Left cardiac atrium (tissue), 4 donors: ENCODE measurements around the gene PGP. TPM values are rescaled to one million over a fixed set of nuclear protein-coding genes. Genes with fewer than 3 reads are reported as not detected.

ENCODE experiments used
- ATAC-seq, 2 donors: fragments of 200-7000 bp; cut with Tn5 transposase; one replicate each; pipeline ENCODE4 v1.9.1; 2020; ENCODE audit warnings: mild to moderate bottlenecking in 2 of 2, moderate library complexity in 2 of 2
- DNase-seq: peaks from one replicate; pipeline ENCODE4 v3.0.0-alpha.2; 2020
- intact Hi-C, 2 donors: fragments of 100-400 bp; cut with DNase I; formaldehyde crosslinking; loops; one replicate each; pipeline versions ENCODE4 v1.14.1 to v1.15.1; 2022 to 2023
- total RNA-seq, 2 donors: library from RNA; stranded (reverse); fragmentation: NEBNext Ultra II Directional; extraction: Animal tissue kit (Norgen Biotek cat#: 25700); gene quantifications; one replicate each; pipeline ENCODE4 v1.2.1, GENCODE V29; 2021
- donor health status: DM: no; HTN: yes; CAD: no.
- donor health status: DM: no; HTN: yes; CAD: no; lungs with severe emphysema.
- donor health status: DM: yes; HTN: yes; CAD: no.
- donor health status: Dilated cardiomyopathy.

Gene PGP
- total RNA-seq, 2 donors from 2014 or later = 21.1 to 24.6 TPM

DNA sequence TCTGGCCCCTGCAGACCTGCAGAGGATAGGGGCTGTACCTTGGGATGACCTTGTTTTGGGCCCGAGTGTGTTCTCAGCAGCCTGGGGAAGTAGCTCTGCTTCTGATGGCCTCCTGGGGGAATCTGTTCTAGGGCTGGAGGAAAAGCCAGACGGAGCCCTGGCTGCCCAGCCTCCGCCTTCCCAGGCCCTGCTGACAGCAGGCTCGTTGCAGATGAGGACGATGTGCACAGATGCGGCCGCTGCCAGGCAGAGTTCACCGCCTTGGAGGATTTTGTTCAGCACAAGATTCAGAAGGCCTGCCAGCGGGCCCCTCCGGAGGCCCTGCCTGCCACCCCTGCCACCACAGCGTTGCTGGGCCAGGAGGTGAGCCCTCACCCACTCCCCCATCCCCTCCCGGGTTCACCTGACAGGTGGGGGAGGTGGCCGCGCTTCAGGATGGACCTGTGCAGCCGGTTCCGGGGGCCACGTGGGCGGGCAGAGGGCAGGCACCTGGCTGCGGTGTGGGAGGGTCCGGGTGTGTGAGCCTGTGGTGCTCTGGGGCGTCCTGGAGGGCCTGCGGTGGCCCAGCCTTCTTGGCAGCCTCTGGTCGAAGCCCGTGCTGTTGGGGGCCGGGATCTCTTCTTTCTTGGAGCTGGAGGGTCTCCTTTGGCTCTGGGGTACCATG lies 13.7 kb upstream of the PGP start:
- intact Hi-C loops = no loop called here
- DNase-seq (no peak), ATAC-seq (no peak)

DNA sequence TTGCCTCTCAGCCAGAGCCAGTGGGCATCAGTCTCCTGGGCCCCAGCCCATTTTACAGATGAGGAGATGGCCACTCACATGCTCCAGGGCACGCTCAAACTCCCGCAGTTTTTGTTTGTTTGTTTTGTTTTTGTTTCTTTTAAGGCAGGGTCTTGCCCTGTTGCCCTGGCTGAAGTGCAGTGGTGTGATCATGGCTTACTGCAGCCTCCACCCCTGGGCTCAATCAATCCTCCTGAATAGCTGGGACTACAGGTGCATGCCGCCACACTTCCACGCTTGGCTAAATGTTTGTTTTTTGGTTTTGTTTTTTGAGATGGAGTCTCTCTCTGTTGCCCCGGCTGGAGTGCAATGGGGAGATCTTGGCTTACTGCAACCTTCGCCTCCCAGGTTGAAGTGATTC lies 12.3 kb upstream of the PGP start:
- ATAC-seq = no peak
- intact Hi-C loops = no loop called here
- no peak for DNase-seq

DNA sequence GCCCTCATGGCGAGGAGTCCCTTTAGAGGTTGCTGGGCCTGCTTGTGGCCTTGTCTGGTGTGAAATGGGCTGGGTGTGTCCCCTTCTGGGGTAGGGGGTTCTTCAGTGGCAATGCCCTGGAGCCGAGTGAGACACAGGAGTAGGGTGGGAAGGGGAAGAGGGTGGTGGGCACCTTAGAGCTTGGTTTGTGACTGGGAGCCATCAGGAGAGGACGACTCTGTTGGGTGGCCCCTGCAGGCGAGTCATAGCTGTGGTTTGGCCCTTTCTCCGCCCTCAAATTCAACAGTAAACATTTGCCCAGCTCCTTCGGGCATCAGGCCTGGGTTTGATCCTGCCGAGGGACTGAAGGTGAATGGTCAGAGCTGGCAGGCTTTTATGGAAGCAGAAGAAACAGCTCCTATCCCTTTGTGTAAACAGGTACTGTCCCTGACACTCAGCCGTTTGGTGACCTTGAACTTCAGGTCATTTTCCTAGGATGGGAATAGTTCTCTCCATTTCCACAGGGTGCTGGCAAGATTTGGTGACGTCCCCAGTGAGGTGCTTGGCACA lies 11.7 kb upstream of the PGP start:
- ATAC-seq = no peak
- no peak for DNase-seq
- intact Hi-C loops = no loop called here

DNA sequence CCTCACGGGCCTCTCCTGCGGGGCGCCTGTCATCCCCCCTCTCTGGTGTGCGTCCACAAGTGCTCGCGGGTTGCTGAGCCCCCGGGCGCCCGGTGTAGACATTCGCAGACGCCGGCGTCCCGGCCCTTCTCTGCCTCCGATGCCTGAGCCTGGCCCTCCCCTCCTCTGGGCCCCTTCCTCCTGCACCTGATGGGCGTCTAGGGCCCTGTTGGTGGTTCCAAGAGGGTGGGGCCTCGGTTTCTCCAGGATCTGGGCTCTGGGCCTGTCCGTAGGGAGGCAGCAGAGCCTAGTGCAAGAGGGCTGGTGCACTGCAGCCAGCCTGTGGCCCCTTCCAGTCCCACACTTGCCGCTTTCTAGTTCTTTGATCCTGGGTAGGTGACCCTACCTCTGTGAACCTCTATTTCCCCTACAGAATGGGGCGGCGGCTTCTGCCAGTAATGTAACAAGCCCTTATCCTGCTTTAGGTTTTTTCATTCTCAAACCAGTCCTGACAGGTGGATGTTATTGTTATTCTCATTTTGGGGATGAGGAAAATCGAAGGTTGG lies 9.4 kb upstream of the PGP start:
- intact Hi-C loops = no loop called here
- DNase-seq (no peak), ATAC-seq (peak; percentile 55 to 70)

DNA sequence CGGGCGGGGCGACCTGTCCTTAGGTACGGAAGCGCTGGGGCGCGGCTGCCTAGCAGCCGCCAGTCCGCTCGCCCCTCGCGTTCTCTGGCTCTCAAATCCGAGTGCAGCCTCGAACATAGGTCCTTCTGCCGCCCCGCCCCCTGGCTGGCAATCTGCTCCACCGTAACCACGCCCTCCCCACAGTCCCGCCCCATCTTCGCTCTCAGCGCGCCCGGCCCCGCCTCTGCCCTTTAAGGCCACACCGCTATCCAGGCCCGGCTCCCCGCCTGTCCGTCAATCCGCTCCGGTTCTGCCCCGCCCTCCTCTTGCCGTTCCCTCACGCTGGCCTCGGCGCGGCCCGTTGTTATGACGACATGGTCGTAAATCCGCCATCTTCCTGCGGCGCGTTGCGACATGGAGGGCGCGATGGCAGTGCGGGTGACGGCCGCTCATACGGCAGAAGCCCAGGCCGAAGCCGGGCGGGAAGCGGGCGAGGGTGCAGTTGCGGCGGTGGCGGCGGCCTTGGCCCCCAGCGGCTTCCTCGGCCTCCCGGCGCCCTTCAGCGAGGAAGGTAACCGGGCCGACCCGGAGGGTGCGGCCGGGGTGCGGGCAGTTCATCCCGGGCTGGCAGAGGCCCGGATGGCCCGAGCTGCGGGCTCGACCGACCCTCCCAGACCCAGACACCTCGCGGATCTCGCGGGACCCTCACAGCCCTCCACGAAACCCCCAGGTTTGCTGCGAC lies 8.7 kb upstream of the PGP start, which contains the start of gene E4F1:
TSS of gene E4F1 (plus strand) at position 371 of the 721 bp plus-strand sequence. CDS start at position 394, 23 bp downstream.
- intact Hi-C loops = no loop called here
- ATAC-seq = peak; percentile 99 to 100
- DNase-seq = peak; percentile 100

DNA sequence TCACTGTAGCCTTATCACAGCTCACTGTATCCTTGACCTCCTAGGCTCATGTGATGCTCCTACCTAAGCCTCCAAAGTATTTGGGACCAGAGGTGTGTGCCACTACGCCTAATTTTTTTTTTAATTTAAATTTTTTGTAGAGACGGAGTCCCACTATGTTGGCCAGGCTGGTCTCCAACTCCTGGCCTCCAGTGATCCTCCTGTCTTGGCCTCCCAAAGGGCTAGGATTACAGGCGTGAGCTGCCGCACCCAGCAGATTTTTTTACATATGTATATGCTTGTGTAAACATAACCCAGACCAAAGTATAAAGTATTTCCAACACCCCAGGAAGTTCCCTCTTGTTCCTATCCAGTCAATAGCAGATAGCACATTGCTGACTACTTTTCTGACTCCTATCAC lies 1.7 kb upstream of the PGP start:
- ATAC-seq = no peak
- intact Hi-C loops = no loop called here
- no peak for DNase-seq

DNA sequence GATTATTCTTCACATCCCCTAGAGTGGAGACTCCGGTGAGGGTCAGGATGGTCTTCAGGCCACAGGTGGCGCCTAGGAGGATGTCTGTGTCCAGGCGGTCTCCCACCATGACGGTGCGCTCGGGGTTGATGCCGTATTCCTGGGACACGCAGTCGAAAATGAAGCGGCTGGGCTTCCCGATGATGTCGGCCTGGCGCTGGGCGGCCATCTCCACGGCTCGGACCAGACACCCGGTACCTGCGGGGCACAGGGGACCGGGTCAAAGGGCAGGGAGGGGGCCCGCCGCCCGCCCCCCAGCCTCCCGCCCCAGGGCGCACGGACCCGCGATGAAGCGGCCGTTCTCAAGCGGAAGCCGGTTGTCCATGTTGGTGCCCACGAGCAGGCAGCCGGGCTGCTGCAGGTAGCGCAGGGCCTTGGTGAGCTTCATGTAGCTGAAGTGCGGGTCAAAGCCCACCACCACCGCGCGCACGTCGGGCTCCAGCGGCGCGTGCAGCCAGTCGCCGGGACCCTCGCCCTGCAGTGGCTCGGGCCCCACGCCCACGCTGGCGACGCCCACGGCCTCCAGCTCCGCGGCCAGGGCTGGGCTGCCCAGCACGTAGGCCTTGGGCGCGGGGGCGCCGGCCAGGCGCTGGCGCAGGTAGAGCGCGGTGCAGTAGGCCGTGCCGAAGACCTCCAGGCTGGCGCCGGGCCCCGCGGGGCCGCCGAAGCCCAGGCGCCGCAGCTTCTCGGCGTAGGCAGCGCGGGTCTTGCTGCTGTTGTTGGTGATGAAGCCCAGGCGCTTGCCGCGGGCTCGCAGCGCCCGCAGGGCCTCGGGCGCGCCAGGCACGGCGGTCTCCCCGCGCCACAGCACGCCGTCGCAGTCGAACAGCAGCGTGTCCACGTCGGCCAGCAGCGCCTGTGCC lies 572 bp downstream of the PGP start:
- ATAC-seq = no peak
- DNase-seq = no peak
- intact Hi-C loops = loop anchor here in 1 of 2 donors (5.0 kb wide), 1 partner anchor 57 kb away; the partner anchor contains the start of gene TRAF7

DNA sequence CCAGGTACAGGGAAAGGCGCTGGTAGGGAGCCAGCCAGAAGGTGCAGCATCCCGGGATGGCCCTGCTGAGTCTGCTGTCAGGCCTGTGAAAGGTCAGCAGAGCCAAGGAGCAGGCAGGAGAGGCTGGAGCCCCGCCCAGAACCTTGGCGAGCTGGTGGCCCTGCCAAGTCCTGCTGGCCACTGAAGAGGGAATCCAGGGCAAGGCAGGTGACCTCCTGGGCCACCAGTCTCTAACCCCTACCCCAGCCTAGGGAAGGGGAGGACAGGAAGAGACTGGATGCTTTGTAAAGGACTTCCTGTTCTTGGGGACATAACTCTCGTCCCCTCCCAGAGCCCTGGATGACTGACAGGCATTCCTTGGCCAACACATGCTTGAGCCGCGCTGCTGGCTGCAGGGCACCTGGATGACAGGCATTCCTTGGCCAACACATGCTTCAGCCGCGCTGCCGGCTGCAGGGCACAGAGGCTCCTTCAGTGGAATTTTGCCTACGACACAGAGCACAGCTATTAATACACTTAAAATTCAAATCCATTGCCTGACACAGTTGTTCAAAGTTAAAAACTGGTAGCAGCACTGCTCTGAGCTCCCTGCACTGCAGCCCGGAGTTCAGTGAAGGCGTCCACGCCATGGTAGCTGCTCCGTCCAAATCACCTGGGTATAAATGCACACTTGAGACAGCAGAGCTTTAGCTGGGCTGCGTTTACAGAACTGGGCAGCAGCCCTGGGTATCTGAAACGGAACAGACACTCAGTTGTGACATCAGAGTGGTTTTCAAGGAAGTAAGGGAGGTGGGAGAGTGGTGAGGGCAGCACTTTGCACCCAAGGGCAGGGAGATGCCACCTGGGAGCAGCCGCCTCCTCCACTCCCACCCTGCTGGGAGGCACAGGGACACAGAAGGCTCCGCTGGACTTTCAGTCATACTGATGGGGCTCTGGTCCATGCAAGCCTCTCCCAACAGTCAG lies 2.0 kb downstream of the PGP start:
- no peak for DNase-seq
- ATAC-seq = no peak
- intact Hi-C loops = loop anchor here in 1 of 2 donors (5.0 kb wide), 1 partner anchor 55 kb away; the partner anchor contains the start of gene TRAF7

DNA sequence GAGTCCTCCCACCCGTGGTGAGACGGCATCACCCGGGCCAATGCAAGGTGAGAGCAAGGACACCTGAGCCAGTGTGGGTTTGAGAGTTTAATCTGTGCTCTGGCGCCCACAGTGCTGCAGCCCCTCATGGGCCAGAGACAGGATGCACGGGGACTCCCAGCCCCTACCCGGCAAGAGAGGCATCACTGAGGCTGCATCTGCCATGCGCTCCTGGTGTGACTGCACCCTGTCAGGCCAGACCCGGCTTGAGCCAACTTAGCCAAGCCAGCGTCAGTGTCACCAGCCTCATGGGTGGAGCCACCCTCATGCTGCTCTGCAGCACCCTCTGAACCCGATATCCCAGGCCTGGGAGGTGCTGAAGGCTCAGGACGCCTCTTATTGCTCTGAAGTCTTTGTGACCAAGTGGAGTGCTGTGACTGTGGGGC lies 2.7 kb downstream of the PGP start:
- intact Hi-C loops = loop anchor here in 1 of 2 donors (5.0 kb wide), 1 partner anchor 55 kb away; the partner anchor contains the start of gene TRAF7
- no peak for ATAC-seq
- no peak for DNase-seq

DNA sequence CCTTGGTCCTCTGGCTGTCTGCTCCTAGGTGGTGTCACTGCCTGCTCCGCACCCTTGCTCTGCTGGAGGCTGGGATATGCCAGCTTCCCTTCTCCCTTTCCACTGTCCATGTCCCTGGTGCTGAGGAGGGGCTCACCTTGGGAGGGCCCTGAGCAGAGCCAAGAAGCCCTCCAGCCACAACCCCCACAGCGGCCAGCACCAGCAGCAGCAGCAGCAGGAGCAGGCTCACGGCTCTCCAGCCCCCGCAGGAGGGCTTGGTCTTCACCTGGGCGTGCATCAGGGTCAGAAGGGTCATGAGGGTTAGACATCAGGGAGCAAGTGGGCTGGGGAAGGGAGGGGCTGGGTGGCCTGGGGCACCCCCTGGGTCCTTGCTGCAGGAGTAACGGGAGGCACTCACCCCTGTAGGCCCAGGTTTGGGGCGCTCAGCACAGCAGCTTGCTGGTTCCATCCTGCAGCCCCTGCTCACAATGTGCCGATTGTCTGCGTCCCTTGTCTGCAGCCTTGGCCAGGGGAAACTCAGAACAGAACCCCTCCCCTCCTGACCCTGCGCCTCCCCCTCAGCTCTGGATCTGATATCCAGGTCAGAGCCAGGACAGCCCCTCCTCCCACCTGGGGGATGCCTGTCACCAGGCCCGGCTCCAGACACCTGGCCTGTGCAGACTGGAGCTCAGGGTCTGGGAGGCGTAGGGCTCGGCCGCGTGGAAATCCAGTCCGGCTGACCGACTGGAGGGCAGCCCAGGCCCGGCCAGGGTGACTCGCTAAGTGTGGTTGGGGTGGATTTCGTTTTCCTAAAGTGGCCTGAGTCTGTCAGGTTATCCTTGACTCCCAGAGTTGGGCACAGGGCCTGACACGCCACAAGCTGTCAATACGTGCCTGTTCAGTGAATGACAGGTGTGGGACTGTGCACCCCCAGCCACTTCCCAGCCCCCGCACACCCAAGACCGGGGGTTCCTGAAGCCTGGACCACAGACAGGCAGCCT lies 4.0 kb downstream of the PGP start, which contains the start of gene BRICD5:
TSS of gene BRICD5 (minus strand) at position 478 of the 980 bp plus-strand sequence. CDS start at position 448, 30 bp downstream.
- DNase-seq (no peak), ATAC-seq (no peak)
- intact Hi-C loops = loop anchor here in 1 of 2 donors (5.0 kb wide), 1 partner anchor 53 kb away; the partner anchor contains the start of gene TRAF7

DNA sequence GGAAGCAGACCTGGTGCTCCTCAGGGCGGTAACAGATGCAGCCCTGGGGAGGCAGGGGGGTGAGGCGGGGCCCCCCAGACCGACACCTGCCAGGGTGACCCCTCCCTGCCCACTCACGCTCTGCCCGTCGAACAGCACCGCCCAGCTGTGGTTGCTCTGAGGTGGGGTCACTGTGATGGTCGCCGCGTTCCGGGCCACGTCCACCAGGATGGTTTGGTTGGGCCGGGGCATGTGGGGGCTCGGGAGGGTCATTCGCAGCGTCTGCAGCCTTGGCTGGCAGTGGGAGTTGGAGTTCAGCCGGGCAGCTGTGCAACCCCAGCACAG lies 4.7 kb downstream of the PGP start:
- no peak for ATAC-seq
- DNase-seq = no peak
- intact Hi-C loops = loop anchor here in 1 of 2 donors (5.0 kb wide), 1 partner anchor 53 kb away; the partner anchor contains the start of gene TRAF7

DNA sequence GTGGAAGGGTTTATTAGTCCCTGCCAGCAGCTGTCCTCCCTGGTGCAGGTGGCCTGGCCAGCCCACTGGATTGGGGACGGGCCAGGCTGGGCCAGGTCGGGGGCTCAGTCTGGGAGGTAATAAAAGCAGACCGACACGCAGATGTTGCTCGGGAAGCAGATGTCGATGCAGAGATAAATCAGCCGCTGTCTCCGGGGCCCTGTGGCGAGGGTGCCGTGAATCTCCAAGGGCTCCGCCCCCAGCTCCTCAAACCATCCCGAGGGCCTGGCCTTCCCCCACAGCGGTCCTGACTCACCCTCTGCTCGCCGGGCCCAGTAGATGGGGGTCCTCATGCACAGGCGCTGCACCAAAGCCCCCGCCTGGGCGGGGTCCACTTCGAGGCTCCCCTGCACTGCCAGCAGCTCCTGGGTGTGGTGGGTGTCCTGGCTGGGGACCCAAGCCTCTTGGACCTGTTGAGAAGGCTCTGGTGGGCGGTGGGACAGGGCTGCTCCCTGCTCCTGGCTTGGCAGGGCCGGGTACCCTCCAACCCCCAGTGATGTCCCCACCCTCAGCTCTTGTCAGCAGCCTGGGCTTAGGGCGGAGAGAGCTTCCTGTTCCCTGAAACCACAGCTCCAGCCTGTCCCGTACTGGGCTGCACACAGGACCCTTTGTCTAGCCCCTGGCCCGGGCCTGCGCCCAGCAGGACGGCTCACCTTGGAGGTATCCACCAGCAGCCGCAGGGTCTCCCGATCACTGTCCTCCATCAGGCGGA lies 5.2 kb downstream of the PGP start:
- intact Hi-C loops = loop anchor here in 1 of 2 donors (5.0 kb wide), 1 partner anchor 52 kb away; the partner anchor contains the start of gene TRAF7
- ATAC-seq = no peak
- DNase-seq = no peak

DNA sequence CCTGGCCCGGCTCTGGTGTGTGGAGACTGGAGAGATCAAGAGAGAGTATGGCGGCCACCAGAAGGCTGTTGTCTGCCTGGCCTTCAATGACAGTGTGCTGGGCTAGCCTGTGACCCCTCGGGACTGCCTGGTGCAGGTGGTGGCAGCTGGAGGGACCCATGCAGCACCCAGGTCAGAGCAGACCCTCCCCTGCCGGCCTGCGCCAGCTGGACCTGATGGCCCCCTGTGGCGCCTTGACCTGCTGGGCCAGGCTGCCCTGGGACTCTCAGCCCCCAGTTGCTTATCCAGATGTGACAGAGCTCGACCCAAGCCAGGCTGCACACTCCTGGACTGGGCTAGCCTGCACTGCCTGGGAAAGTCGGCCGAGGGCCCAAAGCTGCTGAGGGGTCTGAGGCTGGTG lies 5.9 kb downstream of the PGP start:
- ATAC-seq = no peak
- no peak for DNase-seq
- intact Hi-C loops = no loop called here

DNA sequence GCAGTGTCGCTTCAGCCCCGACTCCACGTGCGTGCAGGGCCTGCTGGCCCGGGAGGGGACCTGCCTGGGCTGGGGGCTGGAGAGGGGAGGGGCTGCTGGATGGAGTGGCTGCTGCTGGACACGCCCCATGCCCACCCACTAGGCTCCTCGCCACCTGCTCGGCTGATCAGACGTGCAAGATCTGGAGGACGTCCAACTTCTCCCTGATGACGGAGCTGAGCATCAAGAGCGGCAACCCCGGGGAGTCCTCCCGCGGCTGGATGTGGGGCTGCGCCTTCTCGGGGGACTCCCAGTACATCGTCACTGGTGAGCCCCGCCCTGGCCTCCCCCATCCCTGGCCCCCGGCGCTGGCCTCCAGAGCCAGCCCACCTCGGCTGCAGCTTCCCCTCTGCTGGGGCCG lies 6.3 kb downstream of the PGP start:
- DNase-seq = no peak
- intact Hi-C loops = no loop called here

DNA sequence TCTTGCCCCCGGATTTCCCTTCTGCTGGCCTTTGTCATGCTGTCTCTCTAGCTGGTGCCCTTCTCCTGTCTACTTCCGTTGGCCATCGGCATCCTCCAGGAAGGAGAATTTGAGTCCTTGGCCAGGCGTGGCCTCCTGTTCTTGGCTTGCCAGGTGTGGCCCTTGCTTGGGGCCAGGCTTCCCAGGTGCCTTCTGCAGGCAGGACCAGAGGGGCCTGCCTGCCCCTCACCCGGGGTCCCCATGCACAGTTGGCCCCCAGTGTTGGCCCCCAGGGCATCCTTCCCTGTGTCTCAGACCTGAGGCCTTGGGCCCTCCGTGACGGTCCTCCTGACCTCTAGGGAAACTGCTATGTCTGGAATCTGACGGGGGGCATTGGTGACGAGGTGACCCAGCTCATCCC lies 6.8 kb downstream of the PGP start:
- ATAC-seq (no peak), DNase-seq (no peak)
- intact Hi-C loops = no loop called here

More for the DNA sequence above, 6.3 kb downstream of the PGP start:
- no peak for ATAC-seq
